HG03025 (cell line): ENCODE results near the gene MOB3B.

Experiments
- ATAC-seq: cut with Tn5 transposase; IDR thresholded peaks from one replicate; pipeline ENCODE4 v1.9.1; 2021; ENCODE audit warnings: mild to moderate bottlenecking, moderate library complexity; ENCODE audit not compliant: unreplicated experiment, low FRiP score

Gene MOB3B

DNA sequence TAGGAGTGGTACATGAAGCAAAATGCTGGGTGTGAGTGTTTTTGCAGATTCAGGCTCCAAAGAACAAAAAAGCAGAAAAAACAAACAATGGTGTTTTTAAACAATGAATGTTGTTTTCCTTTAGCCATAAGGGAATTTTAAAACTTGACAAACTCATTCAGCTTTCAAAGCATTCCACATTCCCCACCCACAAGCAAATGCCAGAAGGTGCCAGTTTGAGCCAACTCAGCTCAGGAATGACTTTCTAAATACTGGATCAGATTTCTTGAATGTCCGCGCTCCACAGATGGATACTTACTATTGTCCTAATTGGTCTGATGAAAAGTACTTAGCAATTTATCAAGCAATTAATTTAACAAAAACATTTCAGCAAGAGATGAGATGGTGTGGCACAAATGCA is 12.9 kb upstream of the MOB3B start:
- ATAC-seq = no peak

- ATAC-seq = no peak
Observed at GRCh38 chr9:27541740-27542139, 12.1 kb upstream of the MOB3B start.

- no peak for ATAC-seq
Observed at GRCh38 chr9:27540502-27540901, 10.9 kb upstream of the MOB3B start.

DNA sequence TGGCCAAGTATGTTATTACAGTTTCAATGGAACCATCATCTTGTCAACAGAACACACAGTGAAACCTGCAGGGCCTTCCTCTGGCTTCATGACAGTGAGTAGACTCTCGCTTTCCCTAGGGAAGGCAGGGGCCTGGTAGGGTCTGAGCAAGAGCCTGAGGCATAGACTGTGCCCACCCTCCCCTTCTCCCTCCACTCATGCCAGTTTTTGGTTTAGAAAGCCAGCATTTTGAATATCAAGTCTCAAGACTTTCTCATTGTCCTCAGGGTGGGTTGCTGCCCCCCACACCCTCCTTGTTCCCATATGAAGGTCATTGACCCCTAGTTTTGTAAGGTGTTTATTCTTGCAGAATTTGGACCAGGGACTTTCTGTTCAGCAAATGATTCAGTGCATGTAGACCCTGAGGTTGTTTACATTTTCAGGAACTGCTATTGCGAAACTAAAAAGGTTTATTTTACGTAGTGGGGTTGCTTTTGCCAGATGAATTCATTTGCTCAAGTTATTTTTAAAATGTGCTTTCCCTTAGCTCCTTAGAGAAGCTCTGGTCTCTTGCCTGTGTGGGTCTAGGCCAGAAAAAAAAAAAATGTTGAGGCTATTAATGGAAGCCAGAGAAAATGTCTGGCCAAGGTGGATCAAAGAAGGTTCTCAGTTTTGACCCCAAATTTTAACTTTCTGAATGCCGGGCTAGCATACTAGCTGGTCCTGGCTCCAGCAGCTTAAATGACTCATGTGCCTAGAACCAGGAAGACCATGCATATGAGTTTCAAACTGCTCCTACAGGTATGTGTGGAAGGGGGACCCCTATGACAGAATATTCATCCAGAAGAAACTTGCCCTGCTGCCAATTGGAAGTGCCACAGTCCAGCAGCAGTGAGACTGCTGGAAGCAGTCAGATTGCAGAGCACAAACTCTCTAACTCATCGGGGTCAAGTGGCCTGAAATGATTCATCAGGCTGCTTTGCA is 10.1 kb upstream of the MOB3B start:
- no peak for ATAC-seq

DNA sequence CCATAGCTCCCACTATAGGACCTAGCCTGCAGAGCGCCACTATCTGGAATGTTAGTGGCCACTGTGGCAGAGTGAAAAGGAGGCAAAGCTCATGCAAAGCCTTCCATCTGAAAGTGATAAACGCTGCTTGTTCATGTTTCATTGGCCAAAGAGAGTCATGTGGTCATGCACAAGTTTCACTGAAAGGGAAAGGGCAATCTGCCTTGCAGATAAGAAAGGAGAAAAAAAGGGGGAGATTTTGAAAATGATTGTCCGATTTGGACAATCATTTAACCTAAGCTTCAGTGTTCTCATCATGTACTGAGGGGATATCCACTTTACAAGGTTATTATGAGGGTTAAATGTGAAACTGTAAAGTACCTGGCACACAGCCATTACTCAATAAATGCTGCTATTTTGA is 9.0 kb upstream of the MOB3B start:
- no peak for ATAC-seq

- no peak for ATAC-seq
Observed at GRCh38 chr9:27537756-27538155, 8.1 kb upstream of the MOB3B start.

- no peak for ATAC-seq
Observed at GRCh38 chr9:27537027-27537435, 7.4 kb upstream of the MOB3B start.

- no peak for ATAC-seq
Observed at GRCh38 chr9:27536168-27536567, 6.6 kb upstream of the MOB3B start.

- no peak for ATAC-seq
Observed at GRCh38 chr9:27535701-27536118, 6.1 kb upstream of the MOB3B start.

- no peak for ATAC-seq
Observed at GRCh38 chr9:27534658-27535209, 5.1 kb upstream of the MOB3B start.

DNA sequence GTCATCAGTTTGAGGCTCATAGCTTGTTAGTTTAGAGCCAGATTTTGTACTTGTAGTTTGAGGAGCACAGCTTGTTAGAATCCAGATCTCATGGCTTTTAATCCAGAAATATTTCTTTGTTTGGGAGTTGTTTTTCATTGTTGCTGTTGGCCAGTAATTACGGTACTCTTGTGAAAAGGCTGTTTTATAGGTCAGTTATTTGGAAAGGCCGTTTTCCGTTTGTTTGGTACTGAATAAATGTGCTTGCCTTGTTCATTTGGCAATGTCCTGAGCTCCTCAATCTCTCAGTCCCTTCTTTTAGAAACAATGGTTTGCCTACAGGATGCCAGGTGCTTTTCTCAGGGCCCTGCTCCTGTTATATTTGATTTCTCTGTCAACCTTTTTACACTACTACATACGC is 4.5 kb upstream of the MOB3B start:
- ATAC-seq = no peak

- ATAC-seq = no peak
Observed at GRCh38 chr9:27533311-27533710, 3.7 kb upstream of the MOB3B start.

GRCh38 chr9:27532046-27532445 is 2.4 kb upstream of the MOB3B start:
- ATAC-seq = no peak

GRCh38 chr9:27530915-27531755 is 1.5 kb upstream of the MOB3B start:
- no peak for ATAC-seq

- ATAC-seq = peak; percentile 46
Observed at GRCh38 chr9:27528886-27529315, 713 bp downstream of the MOB3B start.

GRCh38 chr9:27528076-27528885 is 1.3 kb downstream of the MOB3B start:
- ATAC-seq = peak; percentile 38

- ATAC-seq = no peak
Observed at GRCh38 chr9:27527702-27528075, 1.9 kb downstream of the MOB3B start.

- ATAC-seq = no peak
Observed at GRCh38 chr9:27524236-27524635, 5.4 kb downstream of the MOB3B start, which contains the start of gene IFNK. TSS of gene IFNK (plus strand) at chr9:27524290. CDS start at chr9:27524337, 47 bp downstream.

DNA sequence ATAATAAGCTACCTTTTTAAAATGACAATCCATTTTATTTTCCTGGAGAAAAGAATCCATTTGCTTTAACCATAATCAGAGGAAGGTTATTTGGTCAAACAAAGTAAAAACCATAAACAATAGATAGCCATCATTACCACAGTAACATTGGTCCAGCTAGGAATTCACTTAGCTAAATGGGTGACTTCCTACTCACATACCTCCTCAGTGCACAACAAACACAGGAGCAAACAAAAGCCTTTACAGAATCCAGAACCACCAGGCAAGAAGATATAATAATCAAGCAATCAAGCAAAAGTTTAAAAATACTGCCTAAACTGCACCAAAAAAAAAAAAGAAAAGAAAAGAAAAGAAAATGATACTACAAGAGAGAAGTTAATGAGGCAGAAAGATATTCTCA is 6.5 kb downstream of the MOB3B start:
- ATAC-seq = no peak

- no peak for ATAC-seq
Observed at GRCh38 chr9:27520986-27521385, 8.6 kb downstream of the MOB3B start.
